RWPE1 (cell line): ENCODE results near the gene DENND1A.

Experiments
- CTCF ChIA-PET: fragments of 350-600 bp; sonication (Branson Sonifier 250); formaldehyde crosslinking; extraction: SDS; loops from one replicate; lab custom pipeline; 2021; lab: Yijun Ruan, JAX
- POLR2A ChIA-PET: fragments of 400-600 bp; formaldehyde crosslinking; extraction: SDS; loops from one replicate; lab custom pipeline; 2020; ENCODE audit warnings: antibody characterized with exemption; ENCODE audit not compliant: low non-redundant PET; lab: Yijun Ruan, JAX
- DNase-seq: peaks from one replicate; pipeline ENCODE4 v3.0.0; 2012; ENCODE audit warnings: low spot score
- H3K27ac ChIP-seq: fragments of 450-650 bp; 2 replicates; pipeline ENCODE4 v1.5.1; 2017
- TF ChIP-seq, protein P1 (sequence below): fragments of 450-650 bp; conservative IDR thresholded peaks from 2 replicates; pipeline ENCODE4 v1.5.1; 2017; ENCODE audit warnings: low read depth, mild to moderate bottlenecking

Gene DENND1A

DNA sequence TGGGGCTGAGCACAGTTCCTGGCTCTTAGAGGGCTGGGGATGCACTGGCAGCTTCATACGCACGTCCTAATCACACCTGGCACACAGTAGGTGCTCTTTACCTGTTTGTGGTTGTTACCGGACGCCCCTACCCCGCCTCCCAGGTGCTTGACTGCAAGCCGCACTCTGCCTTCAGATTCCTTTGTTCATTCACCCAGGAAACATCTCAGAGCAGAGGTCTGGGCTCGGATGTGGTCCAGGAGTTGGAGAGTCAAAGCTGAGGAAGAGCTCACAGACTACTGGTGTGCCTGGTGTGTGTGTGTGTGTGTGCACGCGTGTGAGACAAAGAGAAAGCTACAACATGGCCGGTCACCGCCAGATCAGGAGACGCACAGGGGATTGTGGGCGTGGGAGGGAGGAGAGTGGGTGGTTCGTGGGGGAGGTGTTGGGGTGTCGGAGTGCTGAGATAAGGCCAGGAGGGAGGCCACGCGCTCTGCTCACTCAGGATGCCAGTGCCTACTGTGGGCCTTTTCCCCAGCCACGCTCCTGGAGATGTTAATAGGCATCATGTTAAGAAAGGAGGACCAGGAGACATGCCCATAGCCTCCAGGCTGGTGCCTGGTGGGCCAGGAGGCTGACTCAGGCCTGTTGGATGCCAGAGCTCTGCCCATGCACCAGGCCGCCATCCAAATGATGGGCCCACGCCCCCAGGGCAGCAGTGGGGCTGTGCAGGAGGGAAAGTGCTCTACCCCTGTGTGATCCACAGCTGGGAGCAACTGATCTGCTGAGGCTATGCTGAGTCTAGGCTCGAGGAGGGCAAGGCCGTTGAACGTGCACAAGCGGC is 534.0 kb downstream of the DENND1A start:
- TF ChIP-seq, protein P1, sequence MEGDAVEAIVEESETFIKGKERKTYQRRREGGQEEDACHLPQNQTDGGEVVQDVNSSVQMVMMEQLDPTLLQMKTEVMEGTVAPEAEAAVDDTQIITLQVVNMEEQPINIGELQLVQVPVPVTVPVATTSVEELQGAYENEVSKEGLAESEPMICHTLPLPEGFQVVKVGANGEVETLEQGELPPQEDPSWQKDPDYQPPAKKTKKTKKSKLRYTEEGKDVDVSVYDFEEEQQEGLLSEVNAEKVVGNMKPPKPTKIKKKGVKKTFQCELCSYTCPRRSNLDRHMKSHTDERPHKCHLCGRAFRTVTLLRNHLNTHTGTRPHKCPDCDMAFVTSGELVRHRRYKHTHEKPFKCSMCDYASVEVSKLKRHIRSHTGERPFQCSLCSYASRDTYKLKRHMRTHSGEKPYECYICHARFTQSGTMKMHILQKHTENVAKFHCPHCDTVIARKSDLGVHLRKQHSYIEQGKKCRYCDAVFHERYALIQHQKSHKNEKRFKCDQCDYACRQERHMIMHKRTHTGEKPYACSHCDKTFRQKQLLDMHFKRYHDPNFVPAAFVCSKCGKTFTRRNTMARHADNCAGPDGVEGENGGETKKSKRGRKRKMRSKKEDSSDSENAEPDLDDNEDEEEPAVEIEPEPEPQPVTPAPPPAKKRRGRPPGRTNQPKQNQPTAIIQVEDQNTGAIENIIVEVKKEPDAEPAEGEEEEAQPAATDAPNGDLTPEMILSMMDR: no peak
- DNase-seq: no peak
- ChIA-PET CTCF (interaction anchor here (0.5 to 0.9 kb wide), 2 partner anchors 27 to 275 kb away, joined by 3 read pairs; no protein-coding TSS in a partner anchor), POLR2A (no interaction called here)
- H3K27ac ChIP-seq: peak overlapping the region; percentile 2; the same call in 1 of the 2 replicates

DNA sequence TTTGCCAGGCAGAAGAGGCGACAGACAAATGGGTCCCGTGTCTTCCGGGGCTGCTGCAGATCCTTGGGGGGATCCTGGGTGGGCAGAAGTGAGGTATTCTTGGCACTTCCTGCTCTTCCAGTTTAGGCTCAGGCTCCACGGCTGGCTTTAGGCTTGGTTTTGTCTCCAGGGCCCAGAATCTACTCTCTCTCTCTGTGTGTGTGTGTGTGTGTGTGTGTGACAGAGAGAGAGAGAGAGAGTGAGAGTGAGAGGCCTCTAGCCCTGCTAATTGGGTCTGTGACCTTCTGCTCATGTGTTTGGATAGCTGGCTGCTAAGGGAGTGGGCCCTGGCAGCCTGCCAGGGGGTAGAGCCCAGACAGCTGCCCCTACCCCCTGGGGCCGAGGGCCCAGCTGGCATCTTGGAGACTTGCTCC is 534.6 kb downstream of the DENND1A start:
- DNase-seq: no peak
- POLR2A ChIA-PET: no interaction called here
- TF ChIP-seq, protein P1: no peak

DNA sequence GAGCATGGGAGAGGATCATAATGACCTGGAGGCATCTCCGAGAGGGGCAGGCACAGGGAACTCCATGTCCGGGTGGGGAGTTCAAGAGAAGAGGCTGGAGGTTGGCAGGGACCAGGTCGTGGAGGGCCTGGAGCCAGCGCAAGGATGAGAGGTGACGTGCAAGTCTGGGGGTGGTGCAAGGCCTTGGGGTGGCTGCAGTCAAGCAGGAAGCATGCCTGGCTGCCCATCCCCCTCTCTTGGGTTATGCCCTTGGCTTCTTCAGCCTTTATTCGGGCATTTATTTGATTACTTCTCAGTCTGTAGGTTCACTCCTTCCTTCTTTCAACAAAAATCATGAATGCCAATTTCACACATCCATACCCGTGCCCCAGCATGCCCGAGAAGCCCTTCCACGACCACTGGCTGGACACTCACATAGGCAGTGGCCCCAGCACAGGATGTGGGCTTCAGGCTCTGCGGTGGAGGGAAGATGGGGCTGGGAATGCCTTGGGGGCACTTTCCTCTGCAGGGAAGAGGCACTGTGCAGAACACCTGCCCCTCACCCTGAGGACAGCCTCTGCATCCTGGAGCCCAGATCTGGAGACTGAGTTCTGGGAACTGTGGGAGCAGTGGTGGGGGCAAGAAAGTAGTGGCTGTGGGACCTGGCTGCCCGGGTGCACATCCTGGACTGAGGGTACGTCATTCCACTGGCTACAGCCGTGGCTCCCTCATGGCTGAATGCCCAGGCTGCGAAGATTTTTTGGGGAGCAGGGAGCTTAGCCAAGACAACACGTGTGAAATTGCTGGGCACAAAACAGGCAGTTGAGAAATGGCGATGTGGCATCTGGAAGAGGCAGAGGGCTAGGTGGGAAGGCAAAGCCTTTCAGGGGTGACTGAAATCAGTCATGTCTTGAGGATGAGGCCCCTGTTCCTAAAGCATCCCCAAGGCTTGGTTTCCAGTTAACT is 535.4 kb downstream of the DENND1A start:
- H3K27ac ChIP-seq: no peak overlapping the region
- CTCF ChIA-PET: interaction anchor here (0.6 to 0.9 kb wide), 2 partner anchors 26 to 830 kb away, joined by 3 read pairs; no protein-coding TSS in a partner anchor
- POLR2A ChIA-PET: no interaction called here
- TF ChIP-seq, protein P1: no peak
- DNase-seq: no peak

More for the DNA sequence above, 534.6 kb downstream of the DENND1A start:
- CTCF ChIA-PET: interaction anchor here (0.6 to 0.9 kb wide), 2 partner anchors 27 to 831 kb away, joined by 3 read pairs; no protein-coding TSS in a partner anchor
- H3K27ac ChIP-seq: no peak overlapping the region

DNA sequence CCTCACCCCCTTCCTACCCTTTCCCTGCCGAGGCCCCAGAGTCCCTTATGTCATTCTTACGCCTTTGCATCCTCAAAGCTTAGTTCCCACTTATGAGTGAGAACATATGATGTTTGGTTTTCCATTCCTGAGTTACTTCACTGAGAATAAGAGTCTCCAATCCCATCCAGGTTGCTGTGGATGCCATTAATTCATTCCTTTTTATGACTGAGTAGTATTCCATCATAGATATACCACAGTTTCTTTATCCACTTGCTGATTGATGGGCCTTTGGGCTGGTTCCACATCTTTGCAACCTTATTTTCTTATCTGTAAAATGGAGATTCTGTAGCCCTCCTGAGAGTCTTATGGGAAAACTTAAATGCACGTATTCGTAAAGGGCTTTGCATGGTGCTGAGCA is 537.1 kb downstream of the DENND1A start:
- ChIA-PET POLR2A (no interaction called here), CTCF (interaction anchor here (0.5 to 0.7 kb wide), 2 partner anchors 38 to 42 kb away, joined by 3 to 4 read pairs; no protein-coding TSS in a partner anchor)
- TF ChIP-seq, protein P1: no peak
- H3K27ac ChIP-seq: no peak overlapping the region
- DNase-seq: no peak

DNA sequence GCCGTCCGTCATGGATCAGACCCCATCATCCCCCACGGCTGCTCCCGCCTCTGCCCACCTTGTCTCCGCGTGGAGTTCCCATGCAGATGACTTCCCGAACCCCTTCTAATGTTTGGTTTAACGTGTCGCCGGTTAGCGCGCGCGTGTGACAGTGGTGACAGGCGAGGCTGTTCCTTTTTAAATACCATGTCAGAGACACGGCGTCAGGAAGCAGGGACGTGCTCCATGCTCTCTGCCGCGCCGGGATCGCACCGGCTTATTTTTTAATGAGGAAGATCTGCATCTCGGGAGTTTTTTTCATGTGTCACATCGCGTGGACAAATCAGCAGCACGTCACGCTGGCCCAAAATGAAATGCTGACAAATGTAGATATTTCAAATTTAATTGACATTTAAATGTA is 538.0 kb downstream of the DENND1A start:
- DNase-seq: no peak
- ChIA-PET POLR2A (no interaction called here), CTCF (interaction anchor here (0.6 kb wide), 1 partner anchor 1446 kb away, joined by 3 read pairs; no protein-coding TSS in a partner anchor)
- TF ChIP-seq, protein P1: no peak
- H3K27ac ChIP-seq: no peak overlapping the region

DNA sequence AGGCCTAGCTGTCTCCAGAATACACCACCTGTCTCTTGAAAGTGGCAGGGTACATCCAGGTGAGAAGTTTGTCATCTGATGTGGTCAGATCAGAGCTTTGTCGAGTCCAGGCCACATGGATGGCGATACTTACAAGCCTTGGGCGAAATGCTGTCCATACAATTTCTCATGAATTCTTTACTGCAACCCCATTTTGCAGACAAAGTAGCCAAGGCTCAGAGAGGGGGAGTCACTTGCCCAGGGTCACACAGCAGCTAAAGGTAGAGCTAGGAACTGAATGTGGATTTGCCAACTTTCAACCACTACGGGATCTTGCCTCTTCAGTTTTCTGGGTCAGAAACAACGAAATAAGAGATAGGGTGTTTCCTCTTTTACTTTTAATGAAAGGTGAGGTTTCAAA is 538.7 kb downstream of the DENND1A start:
- no peak for DNase-seq
- ChIA-PET CTCF (interaction anchor here (0.6 kb wide), 1 partner anchor 1446 kb away, joined by 3 read pairs; no protein-coding TSS in a partner anchor), POLR2A (no interaction called here)
- H3K27ac ChIP-seq: no peak overlapping the region
- TF ChIP-seq, protein P1: no peak
